GM18520 (cell line): ENCODE measurements around the gene NDUFA8.

ENCODE experiments used
- ATAC-seq: cut with Tn5 transposase; IDR thresholded peaks from one replicate; pipeline ENCODE4 v1.9.1; 2021; ENCODE audit not compliant: unreplicated experiment

Gene NDUFA8

DNA sequence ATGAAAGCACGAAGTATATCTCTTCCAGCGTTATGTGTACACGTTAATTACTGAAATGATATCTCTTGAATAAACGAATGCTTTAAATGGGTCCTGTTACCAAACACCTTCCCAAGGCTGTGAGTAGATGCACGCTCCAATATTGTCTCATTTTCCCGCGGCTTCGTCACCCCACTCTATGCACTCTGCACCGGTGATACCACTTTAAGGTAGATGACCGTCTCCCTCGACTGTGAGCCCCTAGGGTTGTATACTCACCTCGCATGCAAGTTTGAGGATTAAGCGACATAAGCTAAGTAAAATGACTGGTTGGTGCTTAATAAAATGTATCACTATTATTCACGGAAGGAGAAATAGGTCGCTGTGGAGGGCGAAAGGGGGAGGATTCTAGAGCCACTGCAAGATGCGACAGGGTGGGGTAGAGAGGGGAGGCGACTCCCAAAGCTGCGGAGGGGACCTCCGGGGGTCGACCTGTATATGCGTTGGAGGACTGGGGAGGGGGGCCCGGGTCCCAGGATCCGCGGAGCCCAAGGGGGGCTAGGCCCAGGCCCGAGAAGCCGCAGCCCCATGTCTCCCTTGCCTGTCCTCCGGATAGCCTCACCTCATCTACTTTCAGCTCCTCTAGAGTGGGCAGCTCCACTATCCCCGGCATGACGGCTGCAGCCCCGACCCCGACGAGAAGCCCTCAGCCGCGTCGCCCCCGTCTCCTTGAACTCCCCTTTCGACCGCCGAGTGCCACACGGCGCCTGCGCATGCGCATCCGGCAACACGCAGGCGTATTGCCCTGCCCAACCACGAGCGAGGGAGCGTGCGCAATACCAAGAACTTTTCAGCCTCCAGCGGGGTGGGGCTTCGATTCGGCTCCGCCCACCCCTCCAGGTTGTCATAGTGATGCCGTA, at the start of gene NDUFA8, which contains the start of gene MORN5:
TSS of gene NDUFA8 (minus strand) at position 754 of the 899 bp plus-strand sequence. CDS start at position 652, 102 bp downstream.
TSS of gene MORN5 (plus strand) at position 883 of the 899 bp plus-strand sequence. CDS start 65 bp downstream, outside the sequence.
- ATAC-seq: peak; percentile 90

DNA sequence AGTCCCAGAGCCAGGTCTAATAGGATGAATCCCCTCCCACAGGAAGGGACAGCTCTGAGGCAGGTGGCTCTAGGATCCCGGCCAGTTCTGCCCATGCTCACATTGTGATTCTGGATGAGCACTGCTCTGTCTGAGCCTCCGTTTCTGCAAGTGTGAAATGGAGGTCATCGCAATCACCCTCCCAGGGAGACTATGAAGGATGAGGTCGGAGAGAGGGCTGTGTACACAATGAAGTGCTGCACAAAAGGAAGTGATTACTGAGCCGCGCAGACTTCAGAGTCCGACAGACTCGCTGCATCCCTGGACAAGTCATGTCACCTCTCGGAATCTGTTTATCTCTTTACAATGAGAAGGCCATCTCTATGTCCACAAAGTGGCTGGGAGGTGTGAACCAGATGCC, 47.5 kb upstream of the NDUFA8 start:
- ATAC-seq: no peak

DNA sequence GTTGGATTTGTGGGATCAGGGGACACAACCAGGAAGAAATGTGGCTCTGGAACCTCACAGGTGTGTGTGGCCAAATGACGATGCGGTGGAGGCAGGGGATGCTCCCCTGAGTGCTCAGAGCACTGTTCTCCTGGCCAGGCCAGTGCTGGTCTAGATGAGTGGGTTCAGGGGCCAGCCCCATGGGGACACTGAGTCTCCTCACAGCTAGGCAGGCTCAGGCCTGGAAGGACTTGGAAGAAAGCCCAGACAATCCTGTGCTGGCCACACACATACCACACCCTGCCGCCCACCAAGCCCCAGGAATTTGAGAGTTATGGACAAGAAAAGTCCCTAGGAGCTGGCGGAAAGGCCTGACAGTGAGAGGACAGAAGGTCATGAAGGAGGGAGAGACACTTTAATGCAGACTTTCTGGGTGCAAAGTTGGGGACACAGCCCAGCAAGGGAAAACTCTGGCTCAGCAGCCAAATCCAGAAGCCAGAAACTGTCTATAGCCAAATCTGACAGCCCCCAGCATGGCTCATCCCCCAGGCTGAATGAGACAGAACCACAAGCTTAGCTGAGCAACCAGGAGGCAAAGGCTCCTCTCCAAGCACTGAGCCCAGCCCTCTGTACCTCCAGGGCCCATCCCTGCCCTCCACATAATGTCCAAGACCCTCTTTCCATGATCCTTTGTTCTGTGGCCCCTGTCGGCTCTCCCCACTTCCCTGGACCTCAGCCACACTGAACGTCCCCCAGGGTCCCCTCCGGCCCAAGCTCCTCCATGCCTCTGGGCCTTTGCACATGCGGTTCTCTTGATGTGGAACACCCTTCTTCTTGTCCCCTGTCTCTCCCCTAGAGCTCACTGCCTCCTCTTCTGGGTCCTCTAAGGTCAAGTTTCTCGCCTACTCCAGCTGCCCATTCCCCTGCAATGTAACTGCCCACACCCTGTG, 46.8 kb upstream of the NDUFA8 start:
- no peak for ATAC-seq

DNA sequence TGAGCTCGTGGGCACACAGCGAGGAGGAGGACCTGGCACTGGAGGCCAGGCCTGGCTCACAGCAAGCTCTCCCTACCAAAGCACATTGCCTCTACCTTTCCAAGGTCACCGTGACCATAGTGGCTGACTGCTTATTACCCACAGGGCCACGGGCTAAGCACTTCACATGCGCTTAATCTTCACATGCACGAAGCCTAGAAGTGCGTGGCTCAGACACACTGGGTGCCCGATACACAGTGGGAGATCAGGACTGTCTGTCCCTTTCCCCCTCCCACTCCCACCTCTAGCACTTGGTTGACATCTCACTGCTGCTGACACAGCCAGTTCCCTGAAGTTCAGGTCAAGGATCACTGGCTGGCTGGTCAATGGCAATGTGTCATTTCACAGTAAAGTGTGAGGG, 45.6 kb upstream of the NDUFA8 start:
- no peak for ATAC-seq

GRCh38 chr9:122204491-122204890, 44.9 kb upstream of the NDUFA8 start:
- ATAC-seq: no peak

DNA sequence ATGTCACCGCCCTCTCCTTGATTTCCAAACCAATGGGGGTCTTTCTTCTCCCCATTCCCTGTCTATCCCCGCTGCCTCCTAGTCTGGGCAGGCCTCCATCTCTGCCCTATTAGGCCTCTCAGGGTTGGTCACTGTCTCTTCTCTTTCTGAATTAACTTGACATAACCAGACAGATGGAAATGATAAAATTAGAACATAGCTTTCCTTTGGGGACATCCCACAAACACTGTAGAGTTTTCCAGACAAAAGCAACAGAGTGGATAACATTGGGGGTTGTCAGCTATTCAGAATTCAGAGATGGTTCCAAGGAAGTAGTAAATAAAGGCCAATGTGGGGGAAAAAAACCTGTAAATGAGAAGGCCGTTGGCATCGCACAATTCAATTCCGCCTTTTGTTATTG, 44.5 kb upstream of the NDUFA8 start:
- ATAC-seq: no peak

DNA sequence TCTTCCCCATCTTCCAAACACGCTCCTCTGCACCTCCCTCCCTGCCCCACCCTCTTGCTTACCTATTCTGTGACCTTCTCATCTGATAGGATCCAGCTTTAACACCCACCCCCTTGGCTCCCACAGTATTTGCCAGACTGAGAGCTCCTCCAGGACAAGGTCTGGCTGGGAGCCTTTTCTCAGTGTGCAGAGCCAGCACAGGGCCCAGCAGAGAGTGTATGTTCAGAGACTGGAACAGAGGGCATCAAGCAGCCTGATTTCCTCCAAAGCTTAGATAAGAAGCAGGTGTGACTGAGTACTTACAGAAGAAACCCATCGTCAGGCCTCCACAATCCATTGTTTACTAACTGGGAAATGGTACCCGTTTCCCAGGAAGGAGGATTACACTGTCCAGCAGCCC, 42.5 kb upstream of the NDUFA8 start:
- ATAC-seq: no peak

- no peak for ATAC-seq
Measured at GRCh38 chr9:122201641-122202040, 42.1 kb upstream of the NDUFA8 start.

GRCh38 chr9:122200960-122201595, 41.5 kb upstream of the NDUFA8 start:
- no peak for ATAC-seq

- ATAC-seq: no peak
Measured at GRCh38 chr9:122197882-122198281, 38.3 kb upstream of the NDUFA8 start.

- ATAC-seq: no peak
Measured at GRCh38 chr9:122197426-122197825, 37.8 kb upstream of the NDUFA8 start.

DNA sequence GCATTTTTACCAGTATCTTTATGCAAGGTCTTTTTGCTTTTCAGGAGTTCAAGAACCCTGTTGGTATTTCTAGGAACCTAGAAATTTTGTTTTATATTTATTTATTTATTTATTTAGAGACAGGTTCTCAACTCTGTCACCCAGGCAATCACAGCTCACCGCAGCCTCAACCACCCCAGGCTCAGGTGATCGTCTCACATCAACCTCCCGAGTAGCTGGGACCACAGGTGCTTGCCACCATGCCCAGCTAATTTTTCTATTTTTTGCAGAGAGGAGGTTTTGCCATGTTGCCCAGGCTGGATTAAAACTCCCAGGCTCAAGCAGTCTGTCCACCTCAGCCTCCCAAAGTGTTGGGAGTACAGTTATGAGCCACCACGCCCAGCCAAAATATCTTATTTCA, 36.3 kb upstream of the NDUFA8 start:
- no peak for ATAC-seq

DNA sequence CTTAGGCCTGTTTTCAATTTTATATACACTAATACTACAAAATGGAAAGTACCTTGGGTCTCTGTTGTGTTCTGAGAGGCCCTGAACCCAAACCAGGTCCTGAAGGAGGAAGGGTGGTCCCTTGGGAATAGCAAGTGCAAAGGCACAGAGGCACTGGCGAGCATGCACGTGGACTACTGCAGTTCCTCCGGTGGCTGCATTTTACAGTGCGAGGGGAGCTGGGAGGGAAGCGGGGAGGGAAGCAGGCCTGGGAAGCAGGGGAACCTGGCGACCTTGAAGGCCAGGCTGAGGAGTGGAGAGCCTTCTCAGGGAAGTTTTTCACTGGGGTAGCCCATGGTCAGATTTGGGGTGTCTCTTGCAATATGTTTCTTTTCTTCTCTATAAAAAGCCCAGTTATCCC, 34.1 kb upstream of the NDUFA8 start:
- ATAC-seq: no peak

GRCh38 chr9:122192914-122193525, 33.4 kb upstream of the NDUFA8 start:
- no peak for ATAC-seq

DNA sequence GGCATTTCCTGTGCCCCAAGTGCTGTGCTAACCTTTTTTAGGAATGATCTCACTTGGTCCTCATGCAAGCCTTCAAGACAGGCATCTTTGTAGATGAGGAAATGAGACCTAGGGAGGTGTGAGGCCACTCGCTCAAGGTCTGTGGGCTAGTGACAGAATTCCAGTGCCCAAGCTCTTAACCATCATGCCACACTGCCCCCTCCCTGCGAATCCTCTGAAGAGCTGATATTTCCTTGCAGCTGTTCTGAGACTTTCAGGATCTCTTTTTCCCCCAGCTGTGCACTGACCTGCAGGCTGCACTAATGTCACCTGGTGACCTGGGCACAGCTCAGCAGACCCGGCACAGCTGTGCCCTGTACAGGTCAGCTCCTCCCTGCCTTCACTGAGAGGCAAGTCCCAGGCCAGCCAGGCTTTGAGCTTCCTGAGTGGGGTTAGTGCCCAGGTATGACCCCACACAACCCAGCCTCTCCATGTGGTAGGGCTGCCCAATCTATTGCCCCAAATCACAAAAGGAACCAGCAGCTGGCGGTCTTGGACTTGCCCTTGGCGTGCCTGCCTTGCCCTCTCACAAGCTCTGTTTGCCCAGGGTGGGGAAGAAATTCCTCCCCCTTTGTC, 32.8 kb upstream of the NDUFA8 start:
- no peak for ATAC-seq

GRCh38 chr9:122191584-122191983, 32.0 kb upstream of the NDUFA8 start:
- no peak for ATAC-seq

- no peak for ATAC-seq
Measured at GRCh38 chr9:122190597-122191381, 31.2 kb upstream of the NDUFA8 start.

DNA sequence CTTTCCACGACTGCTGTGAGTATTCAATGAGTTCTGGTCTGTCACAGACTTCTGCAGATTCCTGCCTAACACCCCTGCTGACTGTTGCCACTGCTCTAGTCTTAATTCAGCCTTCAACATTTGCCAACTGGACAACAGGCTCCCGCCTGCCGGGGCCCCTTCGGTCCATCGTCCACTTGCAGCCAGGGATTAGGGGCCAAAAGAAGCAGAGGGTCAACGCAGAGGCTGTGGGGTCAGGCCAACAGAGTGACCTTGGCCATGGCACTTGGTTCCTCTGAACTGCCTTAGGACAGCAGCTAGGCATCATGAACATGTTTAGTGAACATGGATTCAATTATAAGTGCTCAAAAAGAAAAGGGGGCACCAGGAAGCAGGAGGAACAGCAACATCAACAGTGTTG, 28.8 kb upstream of the NDUFA8 start:
- ATAC-seq: no peak

DNA sequence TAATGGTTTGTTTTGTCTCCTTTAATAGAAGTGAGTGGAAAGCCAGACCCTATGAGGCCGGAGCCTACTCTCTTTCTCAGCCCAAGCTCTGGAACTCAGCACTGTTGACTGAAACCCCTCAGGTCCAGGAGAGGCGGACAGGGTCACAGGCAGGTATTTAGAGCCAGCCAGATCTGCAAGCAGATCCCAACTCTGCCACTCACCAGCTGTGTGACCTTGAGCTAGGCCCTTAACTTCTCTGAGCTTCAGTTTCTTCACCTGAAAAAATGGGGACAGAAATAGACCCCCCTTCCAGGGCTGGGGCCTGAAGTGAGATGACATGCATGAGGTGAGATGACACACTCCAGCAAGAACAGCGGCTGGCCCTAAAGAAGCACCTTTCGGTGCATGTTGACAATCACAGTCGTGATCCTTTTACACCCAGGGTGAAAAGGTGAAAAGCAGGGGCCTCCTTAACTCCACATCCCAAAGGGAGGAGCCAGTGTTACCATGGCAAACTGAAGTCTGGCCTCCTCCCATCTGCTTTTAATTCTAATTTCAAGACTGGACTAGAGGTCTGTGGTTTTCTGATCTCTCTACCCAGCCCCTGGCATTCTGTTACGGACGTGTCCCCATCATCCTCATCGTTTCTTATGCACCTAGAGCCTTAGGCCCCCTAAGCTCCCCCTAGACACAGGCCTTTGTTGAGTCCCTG, 27.3 kb upstream of the NDUFA8 start:
- no peak for ATAC-seq
